ENCODE measurements around the gene C10orf120. TPM values are rescaled to one million over a fixed set of nuclear protein-coding genes. Genes with fewer than 3 reads are reported as not detected.

The C10orf120 gene
- total RNA-seq, 2 donors from 2014 or later, result not detected

DNA sequence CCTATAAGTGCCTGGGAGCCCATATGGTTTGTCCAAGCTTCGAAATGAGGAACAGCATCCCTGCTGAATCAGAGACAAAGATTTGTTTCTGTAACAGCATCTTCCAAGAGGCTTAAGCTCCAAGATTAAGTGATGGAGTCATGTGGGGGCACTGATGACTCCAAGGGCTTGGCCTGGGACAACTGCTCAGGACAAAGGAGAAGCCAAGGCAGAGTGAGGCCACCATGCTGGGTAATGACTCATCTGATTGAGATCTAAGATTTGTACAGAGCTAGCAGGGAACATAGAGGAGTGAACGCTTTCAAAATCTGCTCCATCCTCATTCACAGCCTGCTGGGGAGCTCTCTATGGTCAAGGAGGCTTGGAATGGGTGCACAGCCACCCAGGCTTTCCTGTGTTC lies 49.3 kb downstream of the C10orf120 start:
- H3K27me3 Mint-ChIP-seq, result peaks cover 70% of the 10 kb centered on the region
- H3K4me3 Mint-ChIP-seq, result no peak overlapping the region
- H3K9me3 ChIP-seq (ENCODE audit: control insufficient read depth, low read length, poor library complexity, severe bottlenecking), result no peaks in the 10 kb centered on the region
- ATAC-seq (no peak), DNase-seq (no peak)
- H3K4me1 Mint-ChIP-seq, result no peaks in the 10 kb centered on the region
- no peak overlapping the region for H3K27ac Mint-ChIP-seq
- H3K36me3 Mint-ChIP-seq (ENCODE audit: low read depth), result peaks cover 4% of the 10 kb centered on the region

DNA sequence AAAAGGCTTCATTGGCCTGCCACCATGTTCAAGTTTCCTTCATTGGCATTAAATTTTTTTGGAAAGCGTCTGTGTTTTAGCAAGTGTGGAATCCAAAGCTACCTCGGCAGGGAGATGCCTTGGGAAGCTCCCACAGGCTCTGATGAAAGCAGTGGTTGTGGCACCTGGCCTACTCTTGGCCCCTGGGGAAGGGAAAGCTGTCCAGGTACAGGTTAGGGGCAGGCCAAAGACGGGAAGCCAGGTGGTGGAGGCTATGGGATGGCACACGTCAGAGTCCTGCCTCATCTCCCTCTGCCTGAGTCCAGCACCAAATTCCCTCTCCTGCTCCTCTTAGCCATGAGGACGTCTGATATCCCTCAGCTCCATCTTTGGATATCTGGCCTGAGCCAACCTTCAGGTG lies 49.7 kb downstream of the C10orf120 start:
- Mint-ChIP-seq H3K27ac (no peak overlapping the region), H3K27me3 (peaks cover 68% of the 10 kb centered on the region), H3K4me1 (no peaks in the 10 kb centered on the region), H3K4me3 (no peak overlapping the region), H3K36me3 (ENCODE audit: low read depth) (peaks cover 4% of the 10 kb centered on the region)
- ATAC-seq (no peak), DNase-seq (no peak)
- no peaks in the 10 kb centered on the region for H3K9me3 ChIP-seq (ENCODE audit: control insufficient read depth, low read length, poor library complexity, severe bottlenecking)

DNA sequence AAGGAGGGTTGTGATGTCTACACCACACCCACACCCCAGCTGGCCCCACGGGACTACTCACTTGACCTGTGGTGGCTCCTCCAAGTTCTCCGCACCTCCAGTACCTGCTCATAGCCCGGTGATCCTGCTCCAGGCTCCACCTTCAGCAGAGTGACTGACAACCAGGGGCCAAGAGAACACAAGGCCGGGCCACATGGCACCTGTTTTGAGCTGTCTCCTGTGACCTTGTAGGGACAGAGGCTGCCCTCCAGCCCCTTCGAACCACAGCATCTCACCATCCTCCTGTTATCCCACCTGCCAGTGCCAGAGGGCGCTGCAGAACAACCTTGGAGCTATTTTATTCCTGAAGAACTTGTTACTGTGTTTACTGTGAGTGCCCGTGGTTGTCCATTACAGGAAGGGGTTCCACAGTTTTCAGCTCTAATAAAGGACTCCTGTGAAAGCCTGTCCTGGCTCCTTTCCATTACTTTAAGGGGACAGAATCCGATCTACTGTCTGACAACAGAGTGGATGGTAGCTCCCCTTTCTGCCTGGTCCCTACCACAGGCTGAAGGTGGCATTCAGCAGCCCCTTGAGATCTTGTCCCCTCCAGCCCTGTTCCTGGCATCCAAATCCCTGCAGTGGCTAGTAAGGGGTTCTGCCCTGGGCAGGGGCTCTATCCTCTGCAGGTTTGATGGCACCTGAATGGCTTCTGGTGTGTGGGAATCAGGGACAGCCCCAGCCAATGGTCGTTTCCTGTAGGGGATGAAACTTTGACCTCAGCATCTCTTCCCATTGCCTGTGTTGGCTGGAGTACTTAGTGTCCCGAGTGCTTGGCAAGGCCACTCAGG lies 50.8 kb downstream of the C10orf120 start:
- H3K4me1 Mint-ChIP-seq, result no peaks in the 10 kb centered on the region
- no peak overlapping the region for H3K27ac Mint-ChIP-seq
- no peak overlapping the region for H3K4me3 Mint-ChIP-seq
- H3K9me3 ChIP-seq (ENCODE audit: control insufficient read depth, low read length, poor library complexity, severe bottlenecking), result no peaks in the 10 kb centered on the region
- DNase-seq, result no peak
- peaks cover 67% of the 10 kb centered on the region for H3K27me3 Mint-ChIP-seq
- peaks cover 4% of the 10 kb centered on the region for H3K36me3 Mint-ChIP-seq (ENCODE audit: low read depth)
- ATAC-seq, result no peak

Other genes with a start within 250 kb of the C10orf120 start
- gene ARMS2, start 245.2 kb downstream of the C10orf120 start, total RNA-seq, result not detected
- gene HTRA1, start 238.3 kb downstream of the C10orf120 start, total RNA-seq, result under 1 TPM; 0.30 to 0.55 TPM
- not detected for gene DMBT1, start 139.1 kb downstream of the C10orf120 start, total RNA-seq
- under 1 TPM; 0.73 to 0.82 TPM for gene CUZD1, start 146.0 kb upstream of the C10orf120 start, total RNA-seq
- gene FAM24B, start 179.7 kb upstream of the C10orf120 start, total RNA-seq, result 10 to 100 TPM in 1 of 2 donors, 1 to 10 TPM in 1; 9.0 to 10.7 TPM
- not detected for gene FAM24A, start 210.8 kb upstream of the C10orf120 start, total RNA-seq